ENCODE data around the gene XBP1. TPM values are rescaled to one million over a fixed set of nuclear protein-coding genes. Genes with fewer than 3 reads are reported as not detected.

Gene XBP1
- total and polyA plus RNA-seq, 2 of the 13 experiments (the other 11 are each of a cell fraction or from before 2014, with no cell fraction given) = 416 to 427 TPM

DNA sequence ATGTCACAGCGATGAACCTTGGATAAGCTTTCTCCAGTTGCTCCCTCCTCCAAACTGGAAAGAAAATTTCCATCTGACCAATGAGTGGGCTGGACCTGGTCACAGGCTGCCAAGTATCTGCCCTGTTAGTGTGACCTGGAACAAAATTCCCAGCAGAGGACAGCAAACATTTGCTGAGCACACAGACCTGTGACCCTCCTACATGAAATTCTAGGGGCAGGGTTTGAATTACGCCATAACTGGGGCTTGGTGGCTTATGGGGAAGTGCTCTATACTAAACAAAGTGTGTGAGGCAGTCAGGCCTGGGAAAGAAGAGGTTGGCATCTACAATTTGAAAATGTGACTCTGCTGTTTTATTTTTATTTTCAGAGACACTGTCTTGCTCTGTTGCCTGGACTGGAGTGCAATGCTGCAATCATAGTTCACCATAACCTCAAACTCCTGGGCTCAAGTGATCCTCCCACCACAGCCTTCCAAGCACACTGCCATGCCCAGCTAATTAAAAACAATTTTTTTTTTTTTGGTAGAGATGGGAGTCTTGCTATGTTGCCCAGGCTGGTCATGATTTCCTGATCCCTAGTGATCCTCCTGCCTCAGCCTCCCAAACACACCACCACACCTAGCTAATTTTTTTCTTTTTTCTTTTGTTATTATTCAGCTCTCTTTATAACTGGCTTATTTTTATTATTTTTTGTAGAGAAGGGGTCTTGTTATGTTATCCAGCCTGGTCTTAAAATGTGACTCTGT lies 13.6 kb upstream of the XBP1 start (continued):
- TF ChIP-seq NR0B2 (CRISPR knock-in tag; IDR thresholded peaks at IDR 0.05) (no peak), ZNF7 (CRISPR knock-in tag; IDR thresholded peaks at IDR 0.05) (no peak), ATF1 (CRISPR knock-in tag; IDR thresholded peaks at IDR 0.05) (peak; percentile 68), ZNF619 (CRISPR knock-in tag; IDR thresholded peaks at IDR 0.05) (no peak), HNRNPH1 (optimal IDR thresholded peaks at IDR 0.05; ENCODE audit: low read depth, low read length) (no peak), ZNF644 (CRISPR knock-in tag; IDR thresholded peaks at IDR 0.05; ENCODE audit: low read depth) (0 out of 2 replicates have a peak, but pooled peaks have one; percentile 16), KDM6A (CRISPR knock-in tag; IDR thresholded peaks at IDR 0.05; ENCODE audit: low read depth) (peak; percentile 84; the same call in 1 of the 2 replicates), ZNF567 (CRISPR knock-in tag; IDR thresholded peaks at IDR 0.05; ENCODE audit: borderline replicate concordance) (no peak), FOXP1 (IDR thresholded peaks at IDR 0.05) (no peak), FOXP1 (CRISPR knock-in tag; IDR thresholded peaks at IDR 0.05) (peak; percentile 89), GABPB1 (CRISPR knock-in tag; IDR thresholded peaks at IDR 0.05) (peak; percentile 70), ZNF136 (CRISPR knock-in tag; IDR thresholded peaks at IDR 0.05; ENCODE audit: low read depth) (no peak), ZBTB44 (CRISPR knock-in tag; IDR thresholded peaks at IDR 0.05) (no peak), SNAPC2 (CRISPR knock-in tag; IDR thresholded peaks at IDR 0.05) (no peak), IRF1 (CRISPR knock-in tag; IDR thresholded peaks at IDR 0.05; ENCODE audit: low read depth) (no peak), DMAP1 (CRISPR knock-in tag; IDR thresholded peaks at IDR 0.05) (no peak; the same call in 1 of the 2 replicates)
- TF ChIP-seq, protein P1, sequence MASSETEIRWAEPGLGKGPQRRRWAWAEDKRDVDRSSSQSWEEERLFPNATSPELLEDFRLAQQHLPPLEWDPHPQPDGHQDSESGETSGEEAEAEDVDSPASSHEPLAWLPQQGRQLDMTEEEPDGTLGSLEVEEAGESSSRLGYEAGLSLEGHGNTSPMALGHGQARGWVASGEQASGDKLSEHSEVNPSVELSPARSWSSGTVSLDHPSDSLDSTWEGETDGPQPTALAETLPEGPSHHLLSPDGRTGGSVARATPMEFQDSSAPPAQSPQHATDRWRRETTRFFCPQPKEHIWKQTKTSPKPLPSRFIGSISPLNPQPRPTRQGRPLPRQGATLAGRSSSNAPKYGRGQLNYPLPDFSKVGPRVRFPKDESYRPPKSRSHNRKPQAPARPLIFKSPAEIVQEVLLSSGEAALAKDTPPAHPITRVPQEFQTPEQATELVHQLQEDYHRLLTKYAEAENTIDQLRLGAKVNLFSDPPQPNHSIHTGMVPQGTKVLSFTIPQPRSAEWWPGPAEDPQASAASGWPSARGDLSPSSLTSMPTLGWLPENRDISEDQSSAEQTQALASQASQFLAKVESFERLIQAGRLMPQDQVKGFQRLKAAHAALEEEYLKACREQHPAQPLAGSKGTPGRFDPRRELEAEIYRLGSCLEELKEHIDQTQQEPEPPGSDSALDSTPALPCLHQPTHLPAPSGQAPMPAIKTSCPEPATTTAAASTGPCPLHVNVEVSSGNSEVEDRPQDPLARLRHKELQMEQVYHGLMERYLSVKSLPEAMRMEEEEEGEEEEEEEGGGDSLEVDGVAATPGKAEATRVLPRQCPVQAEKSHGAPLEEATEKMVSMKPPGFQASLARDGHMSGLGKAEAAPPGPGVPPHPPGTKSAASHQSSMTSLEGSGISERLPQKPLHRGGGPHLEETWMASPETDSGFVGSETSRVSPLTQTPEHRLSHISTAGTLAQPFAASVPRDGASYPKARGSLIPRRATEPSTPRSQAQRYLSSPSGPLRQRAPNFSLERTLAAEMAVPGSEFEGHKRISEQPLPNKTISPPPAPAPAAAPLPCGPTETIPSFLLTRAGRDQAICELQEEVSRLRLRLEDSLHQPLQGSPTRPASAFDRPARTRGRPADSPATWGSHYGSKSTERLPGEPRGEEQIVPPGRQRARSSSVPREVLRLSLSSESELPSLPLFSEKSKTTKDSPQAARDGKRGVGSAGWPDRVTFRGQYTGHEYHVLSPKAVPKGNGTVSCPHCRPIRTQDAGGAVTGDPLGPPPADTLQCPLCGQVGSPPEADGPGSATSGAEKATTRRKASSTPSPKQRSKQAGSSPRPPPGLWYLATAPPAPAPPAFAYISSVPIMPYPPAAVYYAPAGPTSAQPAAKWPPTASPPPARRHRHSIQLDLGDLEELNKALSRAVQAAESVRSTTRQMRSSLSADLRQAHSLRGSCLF (CRISPR knock-in tag; IDR thresholded peaks at IDR 0.05; ENCODE audit: borderline replicate concordance) = no peak
- TF ChIP-seq, protein P2, sequence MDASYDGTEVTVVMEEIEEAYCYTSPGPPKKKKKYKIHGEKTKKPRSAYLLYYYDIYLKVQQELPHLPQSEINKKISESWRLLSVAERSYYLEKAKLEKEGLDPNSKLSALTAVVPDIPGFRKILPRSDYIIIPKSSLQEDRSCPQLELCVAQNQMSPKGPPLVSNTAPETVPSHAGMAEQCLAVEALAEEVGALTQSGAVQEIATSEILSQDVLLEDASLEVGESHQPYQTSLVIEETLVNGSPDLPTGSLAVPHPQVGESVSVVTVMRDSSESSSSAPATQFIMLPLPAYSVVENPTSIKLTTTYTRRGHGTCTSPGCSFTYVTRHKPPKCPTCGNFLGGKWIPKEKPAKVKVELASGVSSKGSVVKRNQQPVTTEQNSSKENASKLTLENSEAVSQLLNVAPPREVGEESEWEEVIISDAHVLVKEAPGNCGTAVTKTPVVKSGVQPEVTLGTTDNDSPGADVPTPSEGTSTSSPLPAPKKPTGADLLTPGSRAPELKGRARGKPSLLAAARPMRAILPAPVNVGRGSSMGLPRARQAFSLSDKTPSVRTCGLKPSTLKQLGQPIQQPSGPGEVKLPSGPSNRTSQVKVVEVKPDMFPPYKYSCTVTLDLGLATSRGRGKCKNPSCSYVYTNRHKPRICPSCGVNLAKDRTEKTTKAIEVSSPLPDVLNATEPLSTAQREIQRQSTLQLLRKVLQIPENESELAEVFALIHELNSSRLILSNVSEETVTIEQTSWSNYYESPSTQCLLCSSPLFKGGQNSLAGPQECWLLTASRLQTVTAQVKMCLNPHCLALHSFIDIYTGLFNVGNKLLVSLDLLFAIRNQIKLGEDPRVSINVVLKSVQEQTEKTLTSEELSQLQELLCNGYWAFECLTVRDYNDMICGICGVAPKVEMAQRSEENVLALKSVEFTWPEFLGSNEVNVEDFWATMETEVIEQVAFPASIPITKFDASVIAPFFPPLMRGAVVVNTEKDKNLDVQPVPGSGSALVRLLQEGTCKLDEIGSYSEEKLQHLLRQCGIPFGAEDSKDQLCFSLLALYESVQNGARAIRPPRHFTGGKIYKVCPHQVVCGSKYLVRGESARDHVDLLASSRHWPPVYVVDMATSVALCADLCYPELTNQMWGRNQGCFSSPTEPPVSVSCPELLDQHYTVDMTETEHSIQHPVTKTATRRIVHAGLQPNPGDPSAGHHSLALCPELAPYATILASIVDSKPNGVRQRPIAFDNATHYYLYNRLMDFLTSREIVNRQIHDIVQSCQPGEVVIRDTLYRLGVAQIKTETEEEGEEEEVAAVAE (CRISPR knock-in tag; IDR thresholded peaks at IDR 0.05; ENCODE audit: borderline replicate concordance) = peak; percentile 92

Measured in HepG2 (cell line).